Trophoblast cell (in vitro differentiated cells and primary cell): ENCODE data around the gene ZNHIT6.

Experiments
- DNase-seq, 2 donors: peaks; one replicate each; pipeline ENCODE4 v3.0.0-alpha.2; 2016
- H2AFZ ChIP-seq: 2 replicates; pipeline ENCODE4 v1.6.1; 2013; ENCODE audit warnings: low read length, moderate library complexity, mild to moderate bottlenecking; ENCODE audit not compliant: insufficient read depth, poor library complexity
- H2AK5ac ChIP-seq: 2 replicates; pipeline ENCODE4 v1.6.1; 2013; ENCODE audit warnings: mild to moderate bottlenecking, low read length
- H2BK120ac ChIP-seq: 2 replicates; pipeline ENCODE4 v1.6.1; 2013; ENCODE audit warnings: low read length, mild to moderate bottlenecking, moderate library complexity; ENCODE audit not compliant: insufficient read depth, poor library complexity
- H2BK12ac ChIP-seq: 2 replicates; pipeline ENCODE4 v1.6.1; 2013; ENCODE audit warnings: mild to moderate bottlenecking, low read length, moderate library complexity
- H2BK5ac ChIP-seq: 2 replicates; pipeline ENCODE4 v1.6.1; 2013; ENCODE audit warnings: low read length, low read depth, moderate library complexity, mild to moderate bottlenecking; ENCODE audit not compliant: poor library complexity
- H3K14ac ChIP-seq: 2 replicates; pipeline ENCODE4 v1.6.1; 2013; ENCODE audit warnings: mild to moderate bottlenecking, low read length
- H3K18ac ChIP-seq: 2 replicates; pipeline ENCODE4 v1.6.1; 2013; ENCODE audit warnings: mild to moderate bottlenecking, low read length
- H3K23ac ChIP-seq: 2 replicates; pipeline ENCODE4 v1.6.1; 2013; ENCODE audit warnings: low read length
- H3K27ac ChIP-seq: 2 replicates; pipeline ENCODE4 v1.5.1; 2013; ENCODE audit warnings: low read depth, mild to moderate bottlenecking, inconsistent platforms, low read length, moderate library complexity
- H3K27me3 ChIP-seq: 2 replicates; pipeline ENCODE4 v1.6.1; 2013; ENCODE audit warnings: inconsistent platforms, mild to moderate bottlenecking, low read length, moderate library complexity; ENCODE audit not compliant: insufficient read depth
- H3K36me3 ChIP-seq, 2 experiments: 1 replicate in 1 of 2; 2 replicates in 1 of 2; pipeline ENCODE4 v1.6.1; 2013; ENCODE audit warnings: low read length in 2 of 2, mild to moderate bottlenecking in 2 of 2, moderate library complexity in 1 of 2; ENCODE audit not compliant: insufficient read depth in 2 of 2, control insufficient read depth in 1 of 2
- H3K4ac ChIP-seq: 2 replicates; pipeline ENCODE4 v1.6.1; 2013; ENCODE audit warnings: low read depth, mild to moderate bottlenecking, low read length, moderate library complexity
- H3K4me1 ChIP-seq, 2 experiments: 1 replicate in 1 of 2; 2 replicates in 1 of 2; pipeline ENCODE4 v1.6.1; 2013; ENCODE audit warnings: low read length in 2 of 2, mild to moderate bottlenecking in 2 of 2, moderate library complexity in 1 of 2; ENCODE audit not compliant: insufficient read depth in 2 of 2, control insufficient read depth in 1 of 2
- H3K4me2 ChIP-seq: 2 replicates; pipeline ENCODE4 v1.6.1; 2013; ENCODE audit warnings: inconsistent platforms, mild to moderate bottlenecking, low read length, moderate library complexity
- H3K4me3 ChIP-seq: 2 replicates; pipeline ENCODE4 v1.5.1; 2013; ENCODE audit warnings: mild to moderate bottlenecking, low read depth, low read length, inconsistent platforms
- H3K79me1 ChIP-seq: one replicate; pipeline ENCODE4 v1.6.1; 2013; ENCODE audit warnings: low read length
- H3K79me2 ChIP-seq: 2 replicates; pipeline ENCODE4 v1.6.1; 2013; ENCODE audit warnings: low read length, mild to moderate bottlenecking; ENCODE audit not compliant: control insufficient read depth, insufficient read depth, poor library complexity
- H3K9ac ChIP-seq: 2 replicates; pipeline ENCODE4 v1.6.1; 2013; ENCODE audit warnings: mild to moderate bottlenecking, low read length
- H3K9me3 ChIP-seq: 2 replicates; pipeline ENCODE4 v1.6.1; 2013; ENCODE audit warnings: low read depth, mild to moderate bottlenecking, control low read depth, inconsistent platforms, low read length; ENCODE audit not compliant: insufficient read depth
- H4K12ac ChIP-seq: 2 replicates; pipeline ENCODE4 v1.6.1; 2013; ENCODE audit warnings: low read depth, mild to moderate bottlenecking, low read length, moderate library complexity
- H4K8ac ChIP-seq: 2 replicates; pipeline ENCODE4 v1.6.1; 2013; ENCODE audit warnings: low read depth, mild to moderate bottlenecking, low read length, moderate library complexity
- H4K91ac ChIP-seq: one replicate; pipeline ENCODE4 v1.6.1; 2013; ENCODE audit warnings: low read depth, mild to moderate bottlenecking, low read length, moderate library complexity
- WGBS: extraction: QIAGEN DNeasy Blood & Tissue Kit; methylation state at CpG from one replicate; pipeline ENCODE4 v1.1.7; 2013; ENCODE audit warnings: missing lambda C conversion rate; ENCODE audit not compliant: insufficient read length, insufficient coverage; ENCODE audit errors: extremely low coverage; 5-methylcytosine and 5-hydroxymethylcytosine counted together

ZNHIT6 gene

GRCh38 chr1:85629532-85629920 lies 78.7 kb downstream of the ZNHIT6 start:
- Histone ChIP-seq H3K9ac (no peak overlapping the region), H3K9me3 (no peaks in the 10 kb centered on the region), H3K18ac (no peak overlapping the region), H3K23ac (no peak overlapping the region), H3K4me3 (no peak overlapping the region), H2AFZ (no peak overlapping the region), H3K27ac (no peak overlapping the region), H3K14ac (no peak overlapping the region), H3K4me1 (peaks cover 0 to 2% of the 10 kb centered on the region in 2 experiments), H3K27me3 (no peaks in the 10 kb centered on the region), H2BK5ac (no peak overlapping the region), H4K8ac (no peak overlapping the region), H3K4ac (no peak overlapping the region), H2BK120ac (no peak overlapping the region), H3K79me1 (no peaks in the 10 kb centered on the region), H3K79me2 (no peaks in the 10 kb centered on the region), H4K12ac (no peak overlapping the region), H4K91ac (no peak overlapping the region), H3K36me3 (no peaks in the 10 kb centered on the region), H3K4me2 (no peak overlapping the region), H2BK12ac (no peak overlapping the region), H2AK5ac (no peak overlapping the region)
- DNase-seq, result no peak
- no CpG with 5 or more reads among the region's 2 CpGs for WGBS

- no peak overlapping the region for H2BK5ac ChIP-seq
- no peak overlapping the region for H3K4me2 ChIP-seq
- no peak overlapping the region for H3K4ac ChIP-seq
- no peak overlapping the region for H4K91ac ChIP-seq
- no peak overlapping the region for H2BK12ac ChIP-seq
- H3K27ac ChIP-seq, result no peak overlapping the region
- H2BK120ac ChIP-seq, result no peak overlapping the region
- no peak overlapping the region for H3K4me3 ChIP-seq
- no CpG with 5 or more reads among the region's 9 CpGs for WGBS
- H3K79me2 ChIP-seq, result no peaks in the 10 kb centered on the region
- H3K18ac ChIP-seq, result no peak overlapping the region
- H3K14ac ChIP-seq, result peak overlapping the region; percentile 17
- no peak overlapping the region for H2AK5ac ChIP-seq
- no peaks in the 10 kb centered on the region for H3K9me3 ChIP-seq
- H3K36me3 ChIP-seq, result no peaks in the 10 kb centered on the region
- H4K12ac ChIP-seq, result no peak overlapping the region
- peaks cover 0 to 2% of the 10 kb centered on the region in 2 experiments for H3K4me1 ChIP-seq
- H3K23ac ChIP-seq, result no peak overlapping the region
- DNase-seq, result no peak
- no peaks in the 10 kb centered on the region for H3K79me1 ChIP-seq
- H2AFZ ChIP-seq, result no peak overlapping the region
- no peak overlapping the region for H3K9ac ChIP-seq
- no peaks in the 10 kb centered on the region for H3K27me3 ChIP-seq
- H4K8ac ChIP-seq, result peak overlapping the region; percentile 0
Observed at GRCh38 chr1:85628791-85629531, 79.3 kb downstream of the ZNHIT6 start.

GRCh38 chr1:85626818-85627217 lies 81.4 kb downstream of the ZNHIT6 start:
- Histone ChIP-seq H3K79me2 (no peaks in the 10 kb centered on the region), H3K4me1 (peaks cover 0 to 2% of the 10 kb centered on the region in 2 experiments), H3K36me3 (no peaks in the 10 kb centered on the region), H3K9me3 (no peaks in the 10 kb centered on the region), H3K79me1 (no peaks in the 10 kb centered on the region), H4K12ac (no peak overlapping the region), H3K4ac (no peak overlapping the region), H3K27ac (no peak overlapping the region), H4K8ac (no peak overlapping the region), H3K4me3 (no peak overlapping the region), H3K18ac (no peak overlapping the region), H2BK5ac (no peak overlapping the region), H3K4me2 (no peak overlapping the region), H3K23ac (no peak overlapping the region), H3K9ac (no peak overlapping the region), H4K91ac (no peak overlapping the region), H3K14ac (no peak overlapping the region), H2BK120ac (no peak overlapping the region), H2BK12ac (no peak overlapping the region), H2AK5ac (no peak overlapping the region), H3K27me3 (no peaks in the 10 kb centered on the region), H2AFZ (no peak overlapping the region)
- DNase-seq, result no peak

GRCh38 chr1:85624361-85624760 lies 83.9 kb downstream of the ZNHIT6 start:
- Histone ChIP-seq H4K8ac (no peak overlapping the region), H3K4ac (no peak overlapping the region), H2AFZ (no peak overlapping the region), H3K36me3 (no peaks in the 10 kb centered on the region), H4K91ac (no peak overlapping the region), H3K9ac (no peak overlapping the region), H3K4me1 (peaks cover 0 to 2% of the 10 kb centered on the region in 2 experiments), H3K27ac (no peak overlapping the region), H3K79me2 (no peaks in the 10 kb centered on the region), H3K23ac (no peak overlapping the region), H3K14ac (no peak overlapping the region), H2BK120ac (no peak overlapping the region), H4K12ac (no peak overlapping the region), H3K4me2 (no peak overlapping the region), H2BK12ac (no peak overlapping the region), H3K79me1 (no peaks in the 10 kb centered on the region), H2AK5ac (no peak overlapping the region), H3K27me3 (no peaks in the 10 kb centered on the region), H3K4me3 (no peak overlapping the region), H3K9me3 (no peaks in the 10 kb centered on the region), H3K18ac (no peak overlapping the region), H2BK5ac (no peak overlapping the region)
- DNase-seq, result no peak
- no CpG with 5 or more reads among the region's 4 CpGs for WGBS
